Measurements from ENCODE around the gene CALR3. TPM values are rescaled to one million over a fixed set of nuclear protein-coding genes. Genes with fewer than 3 reads are reported as not detected.
"Not testable (repeated sequence)": the region's sequence is repeated elsewhere in the genome, so short reads cannot be mapped to it uniquely, and the experiment has no call there.

Gene CALR3
- total RNA-seq, 4 donors from 2014 or later = not detected

- TF ChIP-seq CTCF (IDR thresholded peaks at IDR 0.05) = no peak
- no peak for TF ChIP-seq POLR2A (IDR thresholded peaks at IDR 0.05)
- DNase-seq = peak; percentile 54 to 59
Measured at GRCh38 chr19:16496613-16496983, 631 bp upstream of the CALR3 start.

GRCh38 chr19:16486476-16486875, 9.5 kb downstream of the CALR3 start:
- DNase-seq; intact Hi-C loops (cut with DNase I; ENCODE audit: low total_unique reads); H3K27ac ChIP-seq; H3K36me3 ChIP-seq; H3K4me3 ChIP-seq; H3K27me3 ChIP-seq; H3K4me1 ChIP-seq; H3K9me3 ChIP-seq: not testable (repeated sequence)

More at GRCh38 chr19:16496613-16496983, 631 bp upstream of the CALR3 start:
- Histone ChIP-seq H3K4me1 (peaks cover 0 to 5% of the 10 kb centered on the region in 2 donors), H3K9me3 (no peaks in the 10 kb centered on the region), H3K4me3 (peak overlapping the region; percentile 83 to 87), H3K36me3 (no peaks in the 10 kb centered on the region), H3K27me3 (no peaks in the 10 kb centered on the region), H3K27ac (peak overlapping the region; percentile 75 to 84)
- intact Hi-C loops (cut with DNase I; ENCODE audit: low total_unique reads) = no loop called here

DNA sequence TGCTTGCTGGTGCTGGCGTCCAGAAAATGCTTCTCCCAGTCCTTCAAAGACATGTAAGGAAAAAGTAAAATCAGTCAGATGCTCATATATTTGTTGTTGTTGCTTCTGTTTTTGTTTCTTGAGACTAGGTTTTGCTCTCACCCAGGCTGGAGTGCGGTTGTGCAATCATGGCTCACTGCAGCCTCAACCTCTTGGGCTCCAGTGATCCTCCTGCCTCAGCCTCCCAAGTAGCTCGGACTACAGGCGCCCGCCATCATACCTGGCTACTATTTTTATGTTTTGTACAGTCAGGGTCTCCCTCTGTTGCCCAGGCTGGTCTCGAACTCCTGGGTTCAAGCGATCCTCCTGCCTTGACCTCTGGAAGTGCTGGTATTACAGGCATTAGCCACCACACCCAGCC, 13.2 kb downstream of the CALR3 start:
- Histone ChIP-seq H3K4me1 (no peaks in the 10 kb centered on the region), H3K27ac (no peak overlapping the region), H3K27me3 (no peaks in the 10 kb centered on the region), H3K9me3 (no peaks in the 10 kb centered on the region), H3K36me3 (no peaks in the 10 kb centered on the region), H3K4me3 (no peak overlapping the region)
- no peak for TF ChIP-seq CTCF (IDR thresholded peaks at IDR 0.05)
- no peak for TF ChIP-seq POLR2A (IDR thresholded peaks at IDR 0.05)
- no peak for DNase-seq
- intact Hi-C loops (cut with DNase I; ENCODE audit: low total_unique reads) = no loop called here

- Histone ChIP-seq H3K4me1 (no peaks in the 10 kb centered on the region), H3K27ac (no peak overlapping the region), H3K27me3 (no peaks in the 10 kb centered on the region), H3K4me3 (no peak overlapping the region), H3K9me3 (no peaks in the 10 kb centered on the region), H3K36me3 (no peaks in the 10 kb centered on the region)
- no peak for TF ChIP-seq POLR2A (IDR thresholded peaks at IDR 0.05)
- intact Hi-C loops (cut with DNase I; ENCODE audit: low total_unique reads) = no loop called here
- DNase-seq = no peak
Measured at GRCh38 chr19:16477311-16477710, 18.7 kb downstream of the CALR3 start.

- Histone ChIP-seq H3K9me3 (no peaks in the 10 kb centered on the region), H3K36me3 (no peaks in the 10 kb centered on the region), H3K4me3 (no peak overlapping the region), H3K27me3 (no peaks in the 10 kb centered on the region), H3K4me1 (no peaks in the 10 kb centered on the region), H3K27ac (no peak overlapping the region)
- no peak for DNase-seq
- TF ChIP-seq POLR2A (IDR thresholded peaks at IDR 0.05) (no peak), CTCF (IDR thresholded peaks at IDR 0.05) (no peak)
- intact Hi-C loops (cut with DNase I; ENCODE audit: low total_unique reads) = no loop called here
Measured at GRCh38 chr19:16476401-16476800, 19.6 kb downstream of the CALR3 start.

- intact Hi-C loops (cut with DNase I; ENCODE audit: low total_unique reads) = no loop called here
- Histone ChIP-seq H3K27ac (no peak overlapping the region), H3K4me1 (no peaks in the 10 kb centered on the region), H3K36me3 (no peaks in the 10 kb centered on the region), H3K9me3 (no peaks in the 10 kb centered on the region), H3K4me3 (no peak overlapping the region), H3K27me3 (no peaks in the 10 kb centered on the region)
- DNase-seq = no peak
- TF ChIP-seq POLR2A (IDR thresholded peaks at IDR 0.05) (no peak), CTCF (IDR thresholded peaks at IDR 0.05) (no peak)
Measured at GRCh38 chr19:16473875-16474392, 22.0 kb downstream of the CALR3 start.
